SK-N-MC (cell line): Measurements from ENCODE around the gene ANXA8.

Experiments used
- EZH2 ChIP-seq: fragments of 200-600 bp; sonication (generic); IDR thresholded peaks from one replicate; pipeline ENCODE4 v1.6.1; 2017; ENCODE audit warnings: antibody characterized with exemption
- FOXP2 ChIP-seq: optimal IDR thresholded peaks from 2 replicates; pipeline ENCODE3; 2011; ENCODE audit warnings: mild to moderate bottlenecking, moderate library complexity; ENCODE audit not compliant: insufficient read depth; ENCODE audit errors: extremely low read length, control extremely low read depth
- POLR2AphosphoS5 ChIP-seq: IDR thresholded peaks from 2 replicates; pipeline ENCODE4 v1.6.1; 2012; ENCODE audit warnings: mild to moderate bottlenecking, low read depth, low read length, borderline replicate concordance

- TF ChIP-seq POLR2AphosphoS5 (no peak), EZH2 (no peak), FOXP2 (no peak)
Measured at GRCh38 chr10:47454008-47454779, 29.7 kb downstream of the ANXA8 start.
